HG02885 (cell line): ENCODE data around the gene CHST15.

Source experiments
- ATAC-seq: cut with Tn5 transposase; IDR thresholded peaks from one replicate; pipeline ENCODE4 v1.9.1; 2021; ENCODE audit warnings: mild to moderate bottlenecking; ENCODE audit not compliant: unreplicated experiment, poor library complexity

Gene CHST15

GRCh38 chr10:124004663-124005004 lies 88.8 kb downstream of the CHST15 start:
- ATAC-seq: no peak

DNA sequence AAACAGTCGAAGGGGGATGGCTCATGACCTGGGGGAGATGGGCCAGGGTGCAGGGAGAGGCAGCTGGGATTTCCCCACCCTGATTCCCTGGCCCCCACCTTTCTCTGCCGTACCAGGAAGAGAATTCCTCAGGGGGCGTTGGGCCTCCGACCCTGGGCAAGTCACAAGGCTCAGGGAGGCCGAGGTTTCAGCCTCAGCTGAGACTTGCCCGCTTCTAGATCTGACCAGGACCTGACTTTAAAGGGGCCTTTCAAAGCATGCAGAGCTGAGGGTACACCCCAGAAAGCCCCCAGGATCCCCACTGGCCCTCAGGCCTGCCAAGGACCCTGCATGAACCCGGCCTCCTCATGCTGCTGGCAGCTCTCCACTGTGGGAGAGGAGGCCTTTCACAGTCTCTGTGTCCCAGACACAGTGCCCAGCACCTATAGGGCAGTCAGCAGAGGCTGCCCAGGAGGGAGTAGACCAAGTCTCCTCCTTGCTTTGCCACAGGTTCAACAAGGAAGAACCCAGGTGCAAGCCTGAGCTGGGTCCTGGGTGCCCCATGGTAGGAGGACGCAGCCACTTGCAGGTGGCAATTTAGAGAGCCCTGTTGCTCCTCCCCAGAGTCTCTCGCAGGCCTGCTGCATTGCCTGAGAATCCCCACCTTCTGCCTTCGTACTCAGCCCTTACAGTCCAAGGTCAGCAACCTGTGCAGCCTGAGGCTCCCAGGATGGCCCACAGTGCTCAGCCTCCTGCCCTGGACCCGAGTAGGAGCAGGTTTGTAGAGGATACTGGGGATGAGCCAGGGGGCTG lies 89.3 kb downstream of the CHST15 start:
- ATAC-seq: no peak

DNA sequence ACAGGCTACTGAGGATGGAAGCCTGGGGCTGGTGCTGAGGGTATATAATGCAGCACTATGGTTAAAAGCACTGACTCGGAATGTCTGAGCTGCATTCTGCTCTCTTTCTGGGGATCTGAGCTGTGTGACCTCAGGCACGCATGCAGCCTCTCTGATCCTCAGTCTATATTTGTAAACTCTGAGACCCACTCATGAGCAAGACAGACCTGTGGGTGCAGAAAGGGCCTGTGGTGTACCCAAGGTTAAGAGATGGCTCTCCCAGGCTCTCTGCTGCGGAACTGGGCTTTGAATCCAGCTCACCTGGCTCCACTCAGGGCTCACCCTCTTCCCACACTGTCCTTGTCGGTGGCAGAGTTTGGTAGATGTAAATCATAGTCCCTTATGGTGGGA lies 89.9 kb downstream of the CHST15 start:
- no peak for ATAC-seq

DNA sequence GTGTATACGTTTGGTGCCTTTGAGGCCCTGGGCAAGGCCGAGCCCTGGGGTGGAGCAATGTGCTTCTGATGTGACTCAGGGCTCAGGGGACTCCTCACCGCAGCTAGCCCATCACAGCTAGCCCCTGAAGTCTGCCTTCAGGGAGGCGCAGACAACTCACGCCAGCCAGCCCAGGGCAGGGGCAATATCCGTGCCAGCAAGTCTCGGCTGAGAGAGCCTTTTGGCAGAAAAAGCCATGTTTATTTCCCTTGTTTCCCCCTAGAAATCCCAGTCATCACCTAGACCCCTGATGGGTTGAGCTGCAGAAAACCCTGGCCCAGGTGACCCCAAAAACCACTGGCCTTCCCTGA lies 90.4 kb downstream of the CHST15 start:
- no peak for ATAC-seq

- ATAC-seq: no peak
Measured at GRCh38 chr10:124002391-124003069, 90.9 kb downstream of the CHST15 start.

GRCh38 chr10:124001391-124002148 lies 91.8 kb downstream of the CHST15 start:
- no peak for ATAC-seq

GRCh38 chr10:124000792-124001201 lies 92.6 kb downstream of the CHST15 start:
- ATAC-seq: no peak

- no peak for ATAC-seq
Measured at GRCh38 chr10:123999956-124000615, 93.3 kb downstream of the CHST15 start.

DNA sequence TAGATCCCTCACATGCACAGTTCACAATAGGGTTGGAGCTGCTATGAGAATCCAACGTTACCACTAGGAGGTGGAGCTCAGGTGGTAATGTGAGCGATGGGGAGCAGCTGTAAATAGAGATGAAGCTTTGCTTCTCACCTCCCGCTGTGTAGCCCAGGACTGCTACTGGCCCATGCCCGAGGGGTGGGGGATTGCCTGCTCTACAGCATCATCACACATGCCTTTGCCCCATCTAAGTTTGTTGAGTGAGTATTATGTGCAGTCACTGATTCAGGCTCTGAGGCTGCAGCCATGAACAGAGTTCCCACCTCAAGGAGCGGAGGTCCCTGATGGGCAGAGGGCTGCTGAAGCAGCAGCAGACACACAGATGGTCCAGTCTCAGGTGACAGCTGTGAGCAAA lies 94.1 kb downstream of the CHST15 start:
- no peak for ATAC-seq

DNA sequence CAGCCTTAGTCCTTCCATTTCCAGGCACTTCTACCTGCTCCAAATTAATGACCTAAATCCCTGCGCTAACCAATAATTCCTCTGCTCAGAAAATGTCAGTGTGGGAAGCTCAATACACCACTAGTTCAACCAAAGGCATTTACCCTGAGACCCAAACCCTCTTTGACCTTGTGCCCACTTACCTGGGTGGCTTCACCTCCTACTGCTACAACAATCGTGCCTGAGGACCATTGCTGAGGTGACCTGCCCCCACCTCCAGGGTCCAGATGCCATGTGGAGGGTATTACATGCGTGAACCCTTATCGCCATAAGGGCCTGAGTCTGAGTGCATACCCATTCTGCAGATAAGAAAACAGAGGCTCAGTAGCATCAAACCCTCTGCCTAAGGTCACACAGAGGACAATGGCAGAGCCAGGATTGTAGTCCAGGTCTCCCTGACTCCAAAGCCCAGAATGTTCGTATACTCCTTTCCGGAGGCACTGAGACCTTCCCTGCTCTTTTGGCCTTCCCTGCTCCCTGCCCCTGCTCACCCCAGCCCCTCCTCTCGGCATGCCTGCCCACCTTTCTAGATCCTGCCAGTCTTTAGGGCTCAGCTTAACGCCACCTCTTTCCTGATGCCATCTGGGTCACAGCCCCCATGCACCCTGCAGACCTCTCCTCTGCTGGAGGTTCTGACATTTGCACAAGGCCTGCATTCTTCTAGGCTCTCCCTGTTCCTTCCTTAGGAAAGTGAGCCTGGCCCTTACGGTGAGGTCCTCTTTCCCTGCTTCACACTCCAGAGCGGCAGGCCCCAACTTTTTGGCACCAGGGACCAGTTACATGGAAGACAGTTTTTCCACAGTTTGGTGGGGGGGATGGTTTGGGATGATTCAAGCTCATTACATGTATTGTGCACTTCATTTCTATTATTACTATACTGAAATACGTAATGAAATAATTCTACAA lies 94.9 kb downstream of the CHST15 start:
- no peak for ATAC-seq

DNA sequence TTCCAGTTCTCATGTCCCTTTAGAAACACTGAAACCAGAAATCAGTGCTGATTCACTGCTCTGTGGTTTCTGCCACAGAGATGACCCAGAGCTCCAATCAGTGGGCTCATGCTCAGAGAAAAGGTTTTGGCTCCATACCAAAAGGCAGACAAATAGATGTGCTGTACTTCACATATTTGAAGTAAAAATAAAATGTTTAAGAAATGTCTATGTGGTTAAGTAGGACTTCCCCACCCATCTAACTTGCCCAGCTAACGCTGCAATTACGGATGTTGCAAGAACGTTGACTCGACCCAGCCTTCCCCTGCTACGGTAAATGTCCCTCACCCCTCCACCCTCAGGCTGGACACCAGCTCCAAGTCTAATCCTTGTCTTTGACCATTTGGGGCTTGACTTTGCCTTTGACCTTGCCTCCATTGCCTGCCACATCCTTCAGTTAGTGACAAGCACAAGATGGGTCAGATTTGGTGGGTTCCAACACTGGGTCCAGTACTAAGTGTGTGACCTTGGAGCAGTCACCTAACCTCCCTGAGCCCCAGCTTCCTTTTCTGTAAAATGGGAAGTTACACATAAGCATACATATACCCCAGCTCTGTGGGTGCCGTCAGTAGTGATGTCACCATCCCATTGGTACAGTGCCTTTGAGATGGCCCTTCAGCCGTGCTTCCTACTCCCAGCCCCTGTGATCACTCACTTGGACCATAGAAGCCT lies 95.8 kb downstream of the CHST15 start:
- no peak for ATAC-seq

GRCh38 chr10:123997013-123997412 lies 96.4 kb downstream of the CHST15 start:
- ATAC-seq: no peak

GRCh38 chr10:123996302-123996701 lies 97.1 kb downstream of the CHST15 start:
- ATAC-seq: no peak

- ATAC-seq: peak; percentile 56
Measured at GRCh38 chr10:123995461-123996131, 97.8 kb downstream of the CHST15 start.

DNA sequence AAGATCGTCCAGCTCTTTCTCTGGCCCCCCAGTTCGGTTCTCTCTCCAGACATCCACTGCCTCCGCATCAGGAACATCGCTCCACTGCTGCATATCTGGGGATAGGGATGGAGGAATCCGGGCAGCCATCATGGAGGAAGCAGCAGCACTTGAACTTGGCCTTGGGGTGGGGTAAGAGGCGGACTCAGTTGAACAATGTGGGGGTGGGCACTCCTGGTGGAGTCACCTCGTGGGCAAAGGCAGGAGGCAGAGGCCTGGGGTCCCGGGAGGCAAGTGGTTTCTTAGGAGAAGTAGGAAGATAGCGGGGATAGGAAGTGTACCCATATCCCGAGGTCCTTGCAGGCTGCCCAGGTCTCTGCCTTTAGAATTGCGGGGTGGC lies 98.3 kb downstream of the CHST15 start:
- ATAC-seq: no peak

GRCh38 chr10:123994417-123995081 lies 98.8 kb downstream of the CHST15 start:
- ATAC-seq: no peak

DNA sequence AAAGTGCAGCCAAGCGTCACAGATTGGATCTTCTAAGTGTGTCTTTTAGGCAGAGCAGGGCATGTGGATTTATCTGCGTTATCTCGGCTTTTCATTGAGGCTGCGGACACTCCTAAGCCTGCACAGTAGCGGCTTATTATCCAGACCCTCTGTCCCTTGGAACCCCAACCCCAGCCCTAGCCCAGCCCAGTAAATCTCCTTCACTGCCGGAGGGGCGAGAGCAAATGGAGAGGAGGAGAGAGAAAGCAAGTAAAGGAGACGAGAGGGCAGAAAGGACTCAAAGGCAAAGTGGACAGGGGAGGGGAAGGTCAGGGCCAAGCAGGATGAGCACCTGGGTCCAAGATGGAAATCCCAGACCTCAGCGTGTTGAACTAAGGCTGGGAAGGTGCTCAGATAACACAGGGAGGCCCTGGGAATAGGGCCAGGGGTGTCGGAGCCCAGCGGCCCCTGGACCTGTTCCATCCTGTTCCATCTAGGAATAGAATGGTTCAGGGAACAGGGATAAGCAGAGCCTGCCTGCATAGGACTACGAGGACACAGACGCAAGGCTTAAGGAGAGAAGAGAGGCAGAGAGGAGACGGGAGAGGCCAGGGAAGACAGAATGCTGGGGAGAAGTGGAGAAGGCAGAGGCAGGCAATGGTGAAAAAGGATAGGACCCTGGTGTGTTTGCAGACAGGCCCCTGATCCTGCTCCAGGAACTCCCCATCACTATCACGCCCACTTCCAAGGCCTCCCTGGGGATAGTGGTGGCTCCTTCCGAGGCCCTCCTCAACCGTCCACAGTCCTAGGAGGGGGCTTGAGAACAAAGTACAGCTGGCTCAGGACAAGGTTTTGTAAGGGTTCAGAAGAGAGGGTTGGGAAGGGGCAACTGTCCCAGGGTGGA lies 99.6 kb downstream of the CHST15 start:
- no peak for ATAC-seq
